Renal pelvis (tissue), 12 donors: Measurements from ENCODE around the gene IDI1. TPM values are rescaled to one million over a fixed set of nuclear protein-coding genes. Genes with fewer than 3 reads are reported as not detected.

ENCODE experiments used
- DNase-seq: peaks from one replicate; pipeline ENCODE4 v3.0.0-alpha.2; 2013
- long read RNA-seq, 16 experiments: transcript quantifications; one replicate each; lab custom pipeline, GENCODE V29; 2026
- polyA plus RNA-seq, 3 donors: library from polyadenylated mRNA; unstranded; fragments of 120-200 nt; gene quantifications; one replicate each; pipeline ENCODE4 v1.2.1, GENCODE V29; 2013; ENCODE audit not compliant: insufficient read length in 3 of 3

Gene IDI1
- polyA plus RNA-seq = 10 to 100 TPM; 61.1 to 70.5 (median 64.0) TPM
- long read RNA-seq, donor 1, transcript IDI1-205 (4 exons, 1,066 nt) = minor isoform, 9 of 50 reads
- long read RNA-seq, donor 1, transcript IDI1-201 (5 exons, 2,301 nt) = major isoform, 22 of 50 reads
- long read RNA-seq, donor 1, partial matches to known transcripts = 19 of 50 reads
- long read RNA-seq, donor 1, other reads (novel, unspliced or antisense) = 0 of 50 reads
- long read RNA-seq, donor 2, transcript IDI1-201 (5 exons, 2,301 nt) = major isoform, 22 of 54 reads
- long read RNA-seq, donor 2, transcript IDI1-205 (4 exons, 1,066 nt) = minor isoform, 20 of 54 reads
- long read RNA-seq, donor 2, partial matches to known transcripts = 5 of 54 reads
- long read RNA-seq, donor 2, other reads (novel, unspliced or antisense) = 7 of 54 reads
- long read RNA-seq, donor 3, transcript IDI1-205 (4 exons, 1,066 nt) = minor isoform, 8 of 27 reads
- long read RNA-seq, donor 3, transcript IDI1-201 (5 exons, 2,301 nt) = major isoform, 13 of 27 reads
- long read RNA-seq, donor 3, partial matches to known transcripts = 5 of 27 reads
- long read RNA-seq, donor 3, other reads (novel, unspliced or antisense) = 0 of 27 reads
- long read RNA-seq, donor 4, transcript IDI1-201 (5 exons, 2,301 nt) = major isoform, 12 of 25 reads
- long read RNA-seq, donor 4, partial matches to known transcripts = 9 of 25 reads
- long read RNA-seq, donor 4, other reads (novel, unspliced or antisense) = 0 of 25 reads
- long read RNA-seq, donor 5, transcript IDI1-201 (5 exons, 2,301 nt) = major isoform, 13 of 21 reads
- long read RNA-seq, donor 5, transcript IDI1-205 (4 exons, 1,066 nt) = minor isoform, 8 of 21 reads
- long read RNA-seq, donor 5, partial matches to known transcripts = 0 of 21 reads
- long read RNA-seq, donor 5, other reads (novel, unspliced or antisense) = 0 of 21 reads
- long read RNA-seq, donor 6, transcript IDI1-201 (5 exons, 2,301 nt) = major isoform, 17 of 26 reads
- long read RNA-seq, donor 6, transcript IDI1-205 (4 exons, 1,066 nt) = minor isoform, 9 of 26 reads
- long read RNA-seq, donor 6, partial matches to known transcripts = 0 of 26 reads
- long read RNA-seq, donor 6, other reads (novel, unspliced or antisense) = 0 of 26 reads
- long read RNA-seq, donor 7, transcript IDI1-201 (5 exons, 2,301 nt) = major isoform, 15 of 35 reads
- long read RNA-seq, donor 7, transcript IDI1-205 (4 exons, 1,066 nt) = minor isoform, 13 of 35 reads
- long read RNA-seq, donor 7, partial matches to known transcripts = 7 of 35 reads
- long read RNA-seq, donor 7, other reads (novel, unspliced or antisense) = 0 of 35 reads
- long read RNA-seq, donor 8, transcript IDI1-201 (5 exons, 2,301 nt) = major isoform, 6 of 9 reads
- long read RNA-seq, donor 8, partial matches to known transcripts = 0 of 9 reads
- long read RNA-seq, donor 8, other reads (novel, unspliced or antisense) = 0 of 9 reads
- long read RNA-seq, donor 9, transcript IDI1-205 (4 exons, 1,066 nt) = minor isoform, 12 of 33 reads
- long read RNA-seq, donor 9, transcript IDI1-201 (5 exons, 2,301 nt) = major isoform, 21 of 33 reads
- long read RNA-seq, donor 9, partial matches to known transcripts = 0 of 33 reads
- long read RNA-seq, donor 9, other reads (novel, unspliced or antisense) = 0 of 33 reads
- long read RNA-seq, donor 10, transcript IDI1-201 (5 exons, 2,301 nt) = major isoform, 14 of 29 reads
- long read RNA-seq, donor 10, partial matches to known transcripts = 11 of 29 reads
- long read RNA-seq, donor 10, other reads (novel, unspliced or antisense) = 0 of 29 reads
- long read RNA-seq, donor 11, transcript IDI1-201 (5 exons, 2,301 nt) = major isoform, 14 of 27 reads
- long read RNA-seq, donor 11, transcript IDI1-205 (4 exons, 1,066 nt) = minor isoform, 6 of 27 reads
- long read RNA-seq, donor 11, partial matches to known transcripts = 7 of 27 reads
- long read RNA-seq, donor 11, other reads (novel, unspliced or antisense) = 0 of 27 reads
- long read RNA-seq, donor 12, transcript IDI1-205 (4 exons, 1,066 nt) = minor isoform, 5 of 45 reads
- long read RNA-seq, donor 12, transcript IDI1-201 (5 exons, 2,301 nt) = major isoform, 26 of 45 reads
- long read RNA-seq, donor 12, partial matches to known transcripts = 14 of 45 reads
- long read RNA-seq, donor 12, other reads (novel, unspliced or antisense) = 0 of 45 reads
- long read RNA-seq, donor 13, transcript IDI1-201 (5 exons, 2,301 nt) = major isoform, 11 of 15 reads
- long read RNA-seq, donor 13, partial matches to known transcripts = 0 of 15 reads
- long read RNA-seq, donor 13, other reads (novel, unspliced or antisense) = 0 of 15 reads
- long read RNA-seq, donor 14 = 0 reads
- long read RNA-seq, donor 15, transcript IDI1-205 (4 exons, 1,066 nt) = minor isoform, 12 of 43 reads
- long read RNA-seq, donor 15, transcript IDI1-201 (5 exons, 2,301 nt) = major isoform, 24 of 43 reads
- long read RNA-seq, donor 15, partial matches to known transcripts = 7 of 43 reads
- long read RNA-seq, donor 15, other reads (novel, unspliced or antisense) = 0 of 43 reads
- long read RNA-seq, donor 16, transcript IDI1-205 (4 exons, 1,066 nt) = minor isoform, 14 of 44 reads
- long read RNA-seq, donor 16, transcript IDI1-201 (5 exons, 2,301 nt) = major isoform, 19 of 44 reads
- long read RNA-seq, donor 16, partial matches to known transcripts = 11 of 44 reads
- long read RNA-seq, donor 16, other reads (novel, unspliced or antisense) = 0 of 44 reads

GRCh38 chr10:1048732-1049424 lies at the start of gene IDI1:
Gene IDI1 (minus strand): TSS chr10:1049119. CDS start chr10:1049003, 116 bp downstream.
- DNase-seq = peak; percentile 97

DNA sequence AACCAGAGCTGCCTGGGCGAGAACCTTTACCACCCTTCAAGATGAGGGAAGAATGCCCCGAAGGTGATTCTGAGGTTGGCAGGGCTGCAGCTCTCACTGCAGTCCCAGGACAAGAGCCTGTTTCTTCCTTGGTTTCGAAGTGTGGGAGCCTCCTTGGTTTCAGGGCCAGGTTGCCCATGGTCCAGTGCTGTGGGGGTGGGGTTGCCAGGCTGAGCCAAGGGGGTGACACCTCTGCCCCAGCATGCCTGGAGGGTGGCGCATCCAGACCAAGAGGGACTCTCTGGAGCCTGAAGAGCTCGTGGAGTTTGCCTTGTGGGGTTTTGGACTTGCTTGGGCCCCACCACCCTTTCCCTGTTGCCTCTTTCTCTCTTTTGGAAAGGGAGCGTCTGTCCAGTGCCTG lies 48.5 kb upstream of the IDI1 start:
- no peak for DNase-seq

DNA sequence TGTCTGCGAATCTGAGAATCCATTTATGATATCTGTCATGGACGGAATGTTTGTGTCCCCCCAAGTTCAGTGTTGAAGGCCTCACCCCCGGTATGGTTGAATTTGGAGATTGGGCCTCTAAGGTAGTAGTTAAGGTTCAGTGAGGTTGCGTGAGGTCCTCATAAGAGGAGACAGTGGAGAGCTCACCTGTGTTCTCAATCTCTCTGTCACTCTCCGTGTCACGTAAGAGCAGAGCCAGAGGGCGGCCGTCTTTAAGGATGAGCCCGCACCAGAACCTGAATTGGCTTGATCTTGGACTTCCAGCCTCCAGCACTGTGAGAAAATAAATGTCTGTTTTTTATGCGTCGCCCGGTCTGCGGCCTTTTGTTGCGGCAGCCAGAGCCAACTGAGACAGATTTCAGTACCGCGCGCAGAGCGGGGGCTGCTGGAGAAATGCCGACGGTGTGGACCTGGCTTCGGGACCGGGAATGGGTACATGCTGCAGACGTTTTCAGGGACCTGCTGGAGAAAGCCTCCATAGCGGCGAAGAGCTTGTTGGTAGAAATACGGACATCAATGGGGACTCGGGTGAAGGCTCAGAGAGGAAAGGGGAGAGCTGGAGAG lies 47.5 kb upstream of the IDI1 start:
- no peak for DNase-seq

DNA sequence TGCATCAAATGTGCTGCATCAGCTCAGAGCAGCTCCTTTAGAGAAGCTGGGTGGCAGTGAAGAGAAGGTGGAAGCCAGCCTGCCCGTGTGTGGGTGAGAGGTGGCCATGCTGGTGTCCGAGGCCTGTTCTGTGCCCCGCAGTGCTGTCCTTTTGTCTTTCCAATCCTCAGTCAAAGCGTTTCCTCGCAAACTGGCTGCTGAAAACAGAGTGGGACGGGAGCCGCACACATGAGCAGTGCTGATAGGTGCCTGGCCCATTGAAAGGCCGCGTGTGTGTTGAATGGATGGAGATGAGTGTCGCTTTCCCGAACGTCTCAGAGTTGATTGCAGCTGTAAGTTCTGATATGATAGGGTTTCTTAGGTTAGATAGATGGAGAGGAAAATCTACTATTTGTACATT lies 46.6 kb upstream of the IDI1 start:
- no peak for DNase-seq

DNA sequence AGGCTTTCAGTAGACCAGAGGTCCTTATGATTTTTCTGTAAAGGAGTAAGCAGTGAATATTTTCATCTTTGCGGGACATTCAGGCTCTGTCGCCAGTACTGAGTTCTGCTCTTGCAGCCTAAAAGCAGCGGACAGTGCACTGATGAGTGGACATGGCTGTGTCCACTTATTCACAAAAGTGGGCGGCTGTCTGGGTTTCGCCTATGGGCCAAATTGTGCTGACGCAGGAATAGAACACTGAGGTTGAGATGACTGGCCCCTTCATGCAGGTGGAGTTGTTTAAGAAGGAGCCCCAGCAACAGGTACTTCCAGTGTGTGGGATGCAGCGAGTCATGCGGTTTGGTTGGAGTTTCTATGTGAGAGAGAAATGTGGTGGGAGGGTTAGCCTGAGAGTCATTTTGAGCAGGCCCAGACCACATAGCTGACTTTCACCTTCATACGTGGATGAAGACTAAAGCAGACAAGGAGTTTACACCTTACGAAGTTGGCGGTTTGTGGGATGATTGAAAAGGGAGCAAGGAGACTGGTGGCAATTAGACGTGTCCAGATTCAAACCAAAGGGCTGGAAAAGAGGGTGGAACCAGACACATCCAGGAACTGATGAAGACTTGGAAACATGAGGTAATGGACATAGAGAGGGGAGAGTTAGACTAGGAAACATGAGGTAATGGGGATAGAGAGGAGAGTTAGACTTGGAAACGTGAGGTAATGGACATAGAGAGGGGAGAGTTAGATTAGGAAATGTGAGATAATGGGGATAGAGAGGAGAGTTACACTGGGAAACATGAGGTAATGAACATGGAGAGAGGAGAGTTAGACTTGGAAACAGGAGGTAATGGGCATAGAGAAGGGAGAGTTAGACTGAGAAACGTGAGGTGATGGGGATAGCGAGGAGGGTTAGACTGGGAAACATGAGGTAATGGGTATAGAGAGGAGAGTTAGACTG lies 45.5 kb upstream of the IDI1 start:
- no peak for DNase-seq

- DNase-seq = no peak
These were observed 44.8 kb upstream of the IDI1 start for GRCh38 chr10:1093696-1094095.

- DNase-seq = no peak
These were observed 41.8 kb upstream of the IDI1 start for GRCh38 chr10:1090696-1091095.

DNA sequence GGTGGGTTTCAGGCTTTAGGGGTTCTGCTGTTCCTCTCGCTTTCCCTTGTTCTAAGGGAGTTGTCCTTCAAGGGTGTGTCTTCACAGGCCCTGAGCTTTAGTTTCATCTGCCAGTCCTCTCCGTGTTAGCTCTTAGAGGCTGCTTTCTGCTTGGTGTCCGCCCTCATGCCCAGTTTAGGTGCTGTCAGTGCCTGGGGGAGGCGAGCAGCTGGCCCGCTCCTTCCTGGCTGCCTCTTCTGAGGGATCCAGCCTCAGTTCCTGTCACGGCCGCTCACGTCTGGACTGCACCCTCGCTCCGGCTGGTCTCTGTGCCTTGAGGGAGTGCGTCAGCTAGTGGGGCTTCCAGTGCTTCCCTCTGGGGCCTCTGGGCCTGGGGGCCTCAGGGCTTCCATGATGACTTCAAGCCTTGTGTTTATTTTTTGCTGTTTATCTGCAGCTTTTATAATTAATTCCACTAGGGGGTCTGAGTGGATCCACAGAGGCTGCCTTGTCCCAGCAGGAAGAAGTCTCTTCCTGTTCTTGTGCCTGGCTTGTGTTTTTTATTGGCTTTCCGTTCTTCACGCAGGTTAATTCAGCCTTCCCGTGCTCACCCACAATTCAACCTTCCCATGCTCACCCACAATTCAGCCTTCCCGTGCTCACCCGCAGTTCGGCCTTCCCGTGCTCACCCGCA lies 40.2 kb upstream of the IDI1 start:
- DNase-seq = no peak

GRCh38 chr10:1086787-1087186 lies 37.9 kb upstream of the IDI1 start:
- DNase-seq = no peak

DNA sequence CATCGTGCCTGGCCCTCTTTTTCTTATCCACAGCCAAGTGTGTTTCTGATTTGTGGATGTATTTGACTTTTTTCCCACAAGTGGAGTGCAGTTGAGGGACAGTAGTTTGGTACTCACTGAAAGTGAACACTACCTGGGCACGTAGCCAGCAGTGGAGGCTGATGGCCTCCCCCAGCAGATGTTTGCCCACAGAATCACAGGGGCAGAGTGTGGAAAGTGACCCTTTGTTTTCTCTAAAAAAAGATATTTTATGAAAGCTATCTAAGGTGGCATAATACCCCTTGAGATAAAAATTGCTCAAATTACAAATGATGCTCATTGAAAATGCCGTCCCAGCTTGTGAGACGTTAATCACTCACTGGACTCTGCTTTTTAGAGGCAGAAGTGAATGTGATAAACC lies 36.3 kb upstream of the IDI1 start:
- DNase-seq = no peak

GRCh38 chr10:1084011-1084950 lies 35.4 kb upstream of the IDI1 start:
- no peak for DNase-seq

DNA sequence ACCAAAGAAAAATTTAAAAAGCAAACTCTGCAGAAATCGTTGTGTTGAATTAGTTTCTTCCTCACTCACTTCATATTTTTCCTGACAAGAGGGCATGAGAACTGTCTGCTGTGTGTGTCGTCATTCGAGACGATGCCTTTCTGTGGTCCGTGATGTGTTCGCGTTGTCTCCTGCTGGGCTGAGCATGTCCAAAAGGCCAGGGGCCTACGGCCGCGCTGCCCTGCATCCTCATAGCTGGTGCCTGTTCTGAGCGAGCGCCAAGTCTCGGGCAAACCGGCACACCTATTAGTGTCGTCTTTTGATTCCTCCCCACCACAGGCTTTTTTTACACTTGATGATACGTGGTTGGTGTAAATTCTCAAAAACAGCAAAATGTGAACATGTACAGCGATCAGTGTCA lies 34.7 kb upstream of the IDI1 start:
- DNase-seq = no peak

DNA sequence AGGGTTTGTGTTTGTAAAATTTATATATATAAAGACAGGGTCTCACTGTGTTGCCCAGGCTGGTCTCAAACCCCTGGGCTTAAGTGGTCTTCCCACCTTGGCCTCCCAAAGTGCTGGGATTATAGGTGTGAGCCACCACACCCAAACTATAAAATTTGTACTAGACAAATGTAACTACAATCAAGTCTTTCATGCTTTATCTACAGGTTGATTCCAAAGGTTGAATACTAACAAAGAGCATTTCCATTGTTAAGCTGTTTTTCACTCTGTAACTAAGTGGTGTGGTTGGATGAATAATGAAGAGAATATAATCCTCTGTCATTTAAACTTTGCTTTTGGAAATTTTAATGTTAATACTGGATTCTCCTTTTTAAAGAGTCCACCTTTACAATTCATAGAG lies 29.7 kb upstream of the IDI1 start:
- DNase-seq = no peak

GRCh38 chr10:1074748-1075308 lies 25.9 kb upstream of the IDI1 start:
- DNase-seq = no peak
